GM06990 (cell line): ENCODE measurements around the gene ZDHHC3.

Experiments used
- DNase-seq: peaks from one replicate; pipeline ENCODE4 v3.0.0-alpha.2; 2011; ENCODE audit not compliant: insufficient read length; ENCODE audit errors: extremely low read depth
- H3K27me3 ChIP-seq: replicated peaks from 2 replicates; pipeline ENCODE4 v1.6.0; 2011; ENCODE audit warnings: low read length; ENCODE audit not compliant: control insufficient read depth, insufficient read depth
- H3K36me3 ChIP-seq: 2 replicates; pipeline ENCODE4 v1.5.1; 2011; ENCODE audit warnings: low read length; ENCODE audit not compliant: control insufficient read depth, insufficient read depth
- H3K4me3 ChIP-seq: replicated peaks from 2 replicates; pipeline ENCODE4 v1.5.1; 2011; ENCODE audit warnings: low read depth, mild to moderate bottlenecking, control low read depth, low read length
- CTCF ChIP-seq: IDR thresholded peaks from 2 replicates; pipeline ENCODE4 v1.5.1; 2011; ENCODE audit warnings: low read length, control low read depth, mild to moderate bottlenecking, inconsistent platforms; ENCODE audit not compliant: insufficient read depth, poor library complexity, severe bottlenecking

Gene ZDHHC3

DNA sequence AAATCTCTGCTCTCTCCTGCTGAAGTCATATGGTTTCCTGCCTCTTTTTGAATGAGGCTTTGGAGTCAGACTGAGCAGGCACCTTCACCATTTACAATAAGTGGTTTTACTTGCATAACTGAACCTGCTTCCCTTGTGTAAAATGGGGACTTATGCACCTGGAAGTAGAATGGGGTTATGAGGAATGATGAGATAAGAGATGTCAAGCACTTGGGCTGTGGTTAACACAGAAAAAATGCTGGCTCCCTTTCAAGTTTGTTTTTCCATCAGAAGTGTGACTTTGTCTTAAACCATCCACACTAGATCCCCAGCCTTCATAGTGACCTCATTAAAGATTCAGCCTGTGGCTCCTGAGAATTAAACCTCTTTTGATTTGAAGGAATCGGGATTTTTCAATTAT lies 5.2 kb upstream of the ZDHHC3 start:
- no peak for DNase-seq
- no peak overlapping the region for H3K4me3 ChIP-seq
- no peak for TF ChIP-seq CTCF
- no peaks in the 10 kb centered on the region for H3K27me3 ChIP-seq
- H3K36me3 ChIP-seq, result peaks cover 4% of the 10 kb centered on the region

DNA sequence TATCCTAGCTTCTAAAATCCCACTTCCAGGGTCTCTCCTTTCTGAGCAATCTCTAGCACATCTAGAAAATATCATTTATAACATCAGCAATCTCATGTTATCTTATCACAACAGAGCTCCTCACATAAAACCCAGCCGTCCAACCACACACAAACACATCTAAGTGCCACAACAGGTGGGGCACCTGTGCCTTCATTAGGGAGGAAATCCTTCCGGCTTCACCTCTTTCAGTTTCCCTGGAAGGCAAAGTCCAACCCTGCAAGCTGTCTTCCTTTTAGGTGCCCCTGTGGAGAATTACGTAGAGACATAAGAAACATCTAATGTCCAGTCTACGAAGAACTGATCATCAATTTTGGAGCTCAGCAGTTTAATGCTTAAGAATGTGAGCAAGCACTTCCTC lies 1.6 kb downstream of the ZDHHC3 start:
- DNase-seq, result no peak
- Histone ChIP-seq H3K4me3 (peak overlapping the region; percentile 95), H3K36me3 (peaks cover 4% of the 10 kb centered on the region), H3K27me3 (no peaks in the 10 kb centered on the region)
- no peak for TF ChIP-seq CTCF

- H3K36me3 ChIP-seq, result peaks cover 1% of the 10 kb centered on the region
- TF ChIP-seq CTCF, result no peak
- H3K27me3 ChIP-seq, result no peaks in the 10 kb centered on the region
- DNase-seq, result no peak
- no peak overlapping the region for H3K4me3 ChIP-seq
Measured at GRCh38 chr3:44970926-44971490, 5.0 kb downstream of the ZDHHC3 start.

DNA sequence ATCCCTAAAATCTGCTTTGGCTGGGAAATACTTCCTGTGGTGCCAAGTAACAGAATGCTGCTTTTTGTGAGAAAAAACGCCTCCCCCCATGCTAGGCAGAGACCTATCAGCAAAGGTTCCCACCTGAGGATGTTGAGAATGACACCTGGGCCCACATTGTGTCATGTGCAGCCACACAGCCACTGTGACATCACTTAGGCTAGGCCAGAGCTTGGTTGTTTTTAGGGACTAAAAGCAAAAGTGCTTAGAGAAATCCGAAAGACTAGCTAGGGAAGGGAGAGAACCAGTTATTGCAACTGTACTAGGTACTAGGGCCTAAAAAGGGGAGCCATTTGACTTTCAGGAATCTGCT lies 6.2 kb downstream of the ZDHHC3 start:
- H3K27me3 ChIP-seq, result no peaks in the 10 kb centered on the region
- peaks cover 1% of the 10 kb centered on the region for H3K36me3 ChIP-seq
- DNase-seq, result no peak
- no peak overlapping the region for H3K4me3 ChIP-seq
- no peak for TF ChIP-seq CTCF

DNA sequence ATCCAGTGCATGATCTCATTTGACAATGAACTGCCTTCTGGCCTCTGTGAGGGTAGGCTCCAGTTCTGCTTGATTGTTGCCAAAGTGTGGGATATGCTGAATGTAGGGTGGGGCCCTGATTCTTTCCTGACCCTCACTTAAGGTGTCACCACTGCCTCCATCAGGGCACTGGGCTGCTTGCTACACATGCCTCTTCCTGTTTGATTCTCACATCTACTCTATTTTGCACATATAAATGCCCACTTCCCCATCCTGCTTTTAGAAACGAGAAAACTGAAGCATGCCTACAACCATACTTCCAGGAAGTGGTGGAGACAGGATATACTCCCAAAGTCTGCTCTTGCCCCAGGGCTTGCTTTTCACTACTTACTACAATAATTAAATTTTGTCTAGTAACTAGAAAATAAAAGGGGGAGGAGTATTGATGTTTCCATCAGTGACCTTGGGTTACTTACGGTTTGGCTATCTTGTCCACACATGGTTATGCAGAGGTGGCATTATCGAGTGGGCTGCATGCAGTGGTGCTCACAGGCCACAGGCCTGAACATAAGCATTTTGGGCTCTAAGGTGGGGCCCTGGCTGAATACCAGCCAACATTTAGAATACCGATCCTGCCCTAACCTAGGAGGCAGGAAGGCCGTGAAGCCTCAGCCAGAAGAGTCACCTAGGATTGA lies 6.7 kb downstream of the ZDHHC3 start:
- Histone ChIP-seq H3K27me3 (no peaks in the 10 kb centered on the region), H3K36me3 (peaks cover 1% of the 10 kb centered on the region), H3K4me3 (no peak overlapping the region)
- no peak for DNase-seq
- no peak for TF ChIP-seq CTCF
